IgD-negative memory B cell (primary cell): ENCODE measurements around the gene GKN1. TPM values are rescaled to one million over a fixed set of nuclear protein-coding genes. Genes with fewer than 3 reads are reported as not detected.

Source experiments
- H3K27ac Mint-ChIP-seq, 3 donors: one replicate each; pipeline ENCODE4 v1.8.0; 2020 to 2022; ENCODE audit warnings: mild to moderate bottlenecking in 3 of 3, mixed read lengths in 3 of 3, moderate library complexity in 1 of 3
- H3K27me3 Mint-ChIP-seq: one replicate; pipeline ENCODE4 v1.8.0; 2021; ENCODE audit warnings: mixed read lengths
- H3K36me3 Mint-ChIP-seq: one replicate; pipeline ENCODE4 v1.8.0; 2020; ENCODE audit warnings: mild to moderate bottlenecking, mixed read lengths
- H3K4me1 Mint-ChIP-seq, 3 donors: one replicate each; pipeline ENCODE4 v1.8.0; 2020 to 2022; ENCODE audit warnings: mixed read lengths in 3 of 3, mild to moderate bottlenecking in 1 of 3
- H3K4me3 Mint-ChIP-seq, 4 donors: one replicate each; pipeline ENCODE4 v1.8.0; 2020 to 2022; ENCODE audit warnings: mild to moderate bottlenecking in 4 of 4, mixed read lengths in 4 of 4, moderate library complexity in 3 of 4
- H3K9me3 Mint-ChIP-seq, 3 donors: one replicate each; pipeline ENCODE4 v1.8.0; 2020 to 2021; ENCODE audit warnings: mixed read lengths in 3 of 3, mild to moderate bottlenecking in 1 of 3
- polyA plus RNA-seq: library from polyadenylated mRNA; unstranded; fragments of 300-500 nt; fragmentation: Illumina TruSeq; gene quantifications from one replicate; pipeline ENCODE4 v1.2.3, GENCODE V29; 2021

GKN1 gene
- polyA plus RNA-seq, 1 donor from 2014 or later, result not detected

DNA sequence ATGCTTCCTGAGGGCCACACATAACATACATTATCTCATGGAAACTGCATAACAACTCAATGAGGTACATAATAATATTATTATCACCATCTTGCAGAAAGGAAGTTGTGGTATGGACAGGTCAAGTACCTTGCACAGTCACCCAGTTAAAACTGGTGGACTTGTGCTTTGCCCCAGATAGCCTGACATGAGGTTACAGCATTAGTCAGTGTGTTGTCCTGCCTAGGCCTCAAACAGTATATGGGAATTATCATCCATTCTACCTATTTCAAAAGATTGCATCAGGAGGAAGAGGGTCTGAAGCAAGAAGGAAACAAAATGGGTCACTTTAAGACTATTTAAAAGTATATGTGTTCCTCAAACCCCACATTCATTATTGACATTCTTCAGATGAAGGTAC lies 33.2 kb downstream of the GKN1 start:
- H3K4me3 Mint-ChIP-seq, result no peak overlapping the region
- H3K27ac Mint-ChIP-seq, result no peak overlapping the region
- peaks cover 3% of the 10 kb centered on the region for H3K36me3 Mint-ChIP-seq
- peaks cover 3 to 5% (median 3%) of the 10 kb centered on the region in 3 donors for H3K4me1 Mint-ChIP-seq
- peaks cover 0 to 7% (median 0%) of the 10 kb centered on the region in 3 donors for H3K9me3 Mint-ChIP-seq
- peaks cover 30% of the 10 kb centered on the region for H3K27me3 Mint-ChIP-seq

DNA sequence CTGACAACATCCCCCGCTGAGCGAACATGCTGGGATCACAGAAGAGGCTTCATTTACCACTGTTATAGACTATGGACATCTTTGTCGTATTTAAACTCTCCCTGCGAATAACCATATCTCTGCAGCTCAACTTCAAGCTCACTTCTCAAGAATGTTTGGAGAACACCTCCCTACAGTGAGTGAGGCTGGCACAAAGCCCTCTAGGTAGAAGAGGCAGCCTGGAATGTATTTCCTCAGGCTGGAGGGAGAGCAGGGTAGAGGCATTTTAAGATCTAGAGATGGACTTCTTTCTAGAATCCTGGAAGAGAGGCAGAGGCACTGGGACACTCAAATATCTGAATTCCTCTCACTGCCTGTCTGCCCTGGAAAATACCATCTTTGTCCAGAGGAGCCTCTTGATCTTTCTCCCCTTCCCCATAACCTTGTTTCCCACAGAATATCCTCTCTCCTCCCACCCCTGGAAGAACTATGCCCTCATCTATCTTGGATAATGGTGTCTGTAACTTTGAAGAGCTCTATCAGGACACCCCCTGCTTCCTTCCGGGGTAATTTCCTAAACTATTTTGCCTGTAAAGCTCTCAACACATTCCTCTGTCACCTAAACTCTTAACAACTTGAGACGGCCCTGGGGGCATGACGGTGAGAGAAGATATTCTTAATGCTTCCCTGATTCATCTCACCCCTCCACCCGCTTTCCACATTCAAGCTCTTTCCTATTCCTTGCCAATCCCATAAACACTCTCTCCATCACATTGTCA lies 36.2 kb downstream of the GKN1 start:
- peaks cover 4 to 14% (median 8%) of the 10 kb centered on the region in 3 donors for H3K4me1 Mint-ChIP-seq
- H3K27me3 Mint-ChIP-seq, result peaks cover 35% of the 10 kb centered on the region

DNA sequence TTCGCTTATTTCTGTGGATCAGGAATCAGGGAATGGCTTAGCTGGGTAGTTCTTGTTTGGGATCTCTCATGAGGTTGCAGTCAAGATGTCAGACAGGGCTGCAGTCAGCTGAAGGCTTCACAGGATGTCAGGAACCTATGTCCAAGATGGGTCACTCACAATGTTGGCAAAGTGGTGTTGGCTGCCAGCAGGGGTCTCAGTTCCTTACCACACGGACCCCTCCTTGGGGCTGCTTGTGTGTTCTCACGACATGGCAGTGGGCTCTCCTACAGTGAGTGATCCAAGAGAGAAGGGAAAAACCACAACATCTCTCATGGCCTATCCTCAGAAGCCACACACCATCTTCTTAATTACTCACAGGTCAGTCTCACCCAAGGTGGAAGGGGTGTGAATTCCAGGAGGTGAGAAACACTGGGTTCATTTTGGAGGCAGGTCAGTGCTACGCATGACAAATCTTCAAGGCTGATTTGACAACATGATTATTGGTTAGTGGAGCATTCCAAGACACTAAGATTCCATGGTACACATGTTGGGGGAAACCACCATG lies 37.2 kb downstream of the GKN1 start:
- no peak overlapping the region for H3K27ac Mint-ChIP-seq
- H3K27me3 Mint-ChIP-seq, result peaks cover 35% of the 10 kb centered on the region

More for the DNA sequence above, 36.2 kb downstream of the GKN1 start:
- no peak overlapping the region for H3K27ac Mint-ChIP-seq
- peaks cover 3% of the 10 kb centered on the region for H3K36me3 Mint-ChIP-seq
- no peak overlapping the region for H3K4me3 Mint-ChIP-seq
- peaks cover 0 to 2% (median 0%) of the 10 kb centered on the region in 3 donors for H3K9me3 Mint-ChIP-seq

DNA sequence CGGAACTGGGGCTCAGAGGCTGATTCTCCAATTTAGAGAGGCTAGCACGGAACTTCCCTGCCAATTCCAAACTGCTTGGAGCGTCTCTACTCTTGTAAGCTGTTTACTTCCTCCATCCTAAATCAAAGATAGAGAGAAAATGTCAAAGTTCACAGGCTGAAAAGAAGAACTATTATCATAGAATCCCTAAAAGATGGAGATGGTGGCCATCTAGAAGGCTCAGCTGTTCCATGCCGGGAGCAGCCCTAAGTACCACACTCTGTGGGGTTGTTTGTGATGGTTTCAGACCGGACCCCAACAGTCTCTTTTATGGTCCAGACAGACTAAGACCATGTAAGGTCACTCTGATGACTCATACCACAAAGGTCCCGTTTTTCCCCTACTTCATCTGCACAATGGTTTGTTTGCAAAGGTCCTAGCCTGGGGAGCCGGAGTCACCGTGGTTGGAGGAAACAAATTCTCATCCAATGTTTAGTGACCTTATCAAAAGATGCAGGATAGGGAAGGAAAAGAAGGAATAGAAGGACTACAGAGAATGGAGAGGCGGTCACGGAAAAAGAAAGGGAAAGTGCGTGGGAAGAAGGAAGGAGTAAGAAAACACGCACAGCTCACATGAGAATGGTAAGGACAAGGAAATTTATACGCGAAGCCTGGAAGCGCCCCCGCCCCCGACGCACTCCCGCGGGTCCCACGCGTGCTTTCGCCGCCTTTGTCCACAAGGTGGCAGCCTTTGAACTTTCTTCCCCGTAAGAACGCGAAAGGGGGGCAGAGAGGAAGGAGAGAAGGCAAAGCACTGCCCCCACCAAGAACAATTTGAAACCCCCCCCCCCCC lies 38.1 kb downstream of the GKN1 start:
- Mint-ChIP-seq H3K27me3 (peaks cover 42% of the 10 kb centered on the region), H3K27ac (no peak overlapping the region), H3K36me3 (peaks cover 3% of the 10 kb centered on the region), H3K9me3 (peaks cover 0 to 2% (median 0%) of the 10 kb centered on the region in 3 donors), H3K4me3 (peak overlapping the region; percentile 47 to 85 (median 76)), H3K4me1 (peaks cover 4 to 14% (median 8%) of the 10 kb centered on the region in 3 donors)

More for the DNA sequence above, 37.2 kb downstream of the GKN1 start:
- Mint-ChIP-seq H3K4me1 (peaks cover 4 to 14% (median 8%) of the 10 kb centered on the region in 3 donors), H3K4me3 (peak overlapping the region in 1 of 4 donors; percentile 14), H3K9me3 (peaks cover 0 to 2% (median 0%) of the 10 kb centered on the region in 3 donors), H3K36me3 (peaks cover 3% of the 10 kb centered on the region)

DNA sequence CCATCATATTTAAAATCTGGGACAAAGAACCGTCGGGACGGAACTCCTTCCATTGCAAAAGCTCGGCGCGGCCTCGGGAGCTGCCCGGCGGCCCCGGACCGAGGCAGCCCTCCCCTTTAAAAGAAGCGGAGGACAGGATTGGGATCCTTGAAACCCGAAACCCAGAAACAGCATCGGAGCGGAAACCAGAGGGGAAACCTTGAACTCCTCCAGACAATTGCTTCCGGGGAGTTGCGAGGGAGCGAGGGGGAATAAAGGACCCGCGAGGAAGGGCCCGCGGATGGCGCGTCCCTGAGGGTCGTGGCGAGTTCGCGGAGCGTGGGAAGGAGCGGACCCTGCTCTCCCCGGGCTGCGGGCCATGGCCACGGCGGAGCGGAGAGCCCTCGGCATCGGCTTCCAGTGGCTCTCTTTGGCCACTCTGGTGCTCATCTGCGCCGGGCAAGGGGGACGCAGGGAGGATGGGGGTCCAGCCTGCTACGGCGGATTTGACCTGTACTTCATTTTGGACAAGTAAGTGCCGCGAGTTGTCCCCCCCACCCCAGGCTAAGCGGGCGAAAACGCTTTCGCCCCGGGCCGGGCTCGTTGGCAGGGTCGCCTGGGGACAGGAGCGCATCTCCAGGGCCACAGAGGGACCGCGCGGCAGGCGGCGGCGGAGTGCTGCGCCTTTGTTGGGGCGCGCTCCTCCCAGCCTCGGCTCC lies 38.9 kb downstream of the GKN1 start, which contains the start of gene ANTXR1:
ANTXR1 (plus strand) TSS at position 38 of the 698 bp plus-strand sequence; CDS start at position 359, 321 bp downstream.
- peaks cover 46% of the 10 kb centered on the region for H3K27me3 Mint-ChIP-seq
- H3K9me3 Mint-ChIP-seq, result peaks cover 0 to 2% (median 0%) of the 10 kb centered on the region in 3 donors
- peak within 1 kb of the TSS; percentile 47 to 85 (median 78) for H3K4me3 Mint-ChIP-seq
- H3K36me3 Mint-ChIP-seq, result peaks cover 3% of the 10 kb centered on the region
- H3K4me1 Mint-ChIP-seq, result peaks cover 4 to 14% (median 8%) of the 10 kb centered on the region in 3 donors
- no peak within 1 kb of the TSS for H3K27ac Mint-ChIP-seq

DNA sequence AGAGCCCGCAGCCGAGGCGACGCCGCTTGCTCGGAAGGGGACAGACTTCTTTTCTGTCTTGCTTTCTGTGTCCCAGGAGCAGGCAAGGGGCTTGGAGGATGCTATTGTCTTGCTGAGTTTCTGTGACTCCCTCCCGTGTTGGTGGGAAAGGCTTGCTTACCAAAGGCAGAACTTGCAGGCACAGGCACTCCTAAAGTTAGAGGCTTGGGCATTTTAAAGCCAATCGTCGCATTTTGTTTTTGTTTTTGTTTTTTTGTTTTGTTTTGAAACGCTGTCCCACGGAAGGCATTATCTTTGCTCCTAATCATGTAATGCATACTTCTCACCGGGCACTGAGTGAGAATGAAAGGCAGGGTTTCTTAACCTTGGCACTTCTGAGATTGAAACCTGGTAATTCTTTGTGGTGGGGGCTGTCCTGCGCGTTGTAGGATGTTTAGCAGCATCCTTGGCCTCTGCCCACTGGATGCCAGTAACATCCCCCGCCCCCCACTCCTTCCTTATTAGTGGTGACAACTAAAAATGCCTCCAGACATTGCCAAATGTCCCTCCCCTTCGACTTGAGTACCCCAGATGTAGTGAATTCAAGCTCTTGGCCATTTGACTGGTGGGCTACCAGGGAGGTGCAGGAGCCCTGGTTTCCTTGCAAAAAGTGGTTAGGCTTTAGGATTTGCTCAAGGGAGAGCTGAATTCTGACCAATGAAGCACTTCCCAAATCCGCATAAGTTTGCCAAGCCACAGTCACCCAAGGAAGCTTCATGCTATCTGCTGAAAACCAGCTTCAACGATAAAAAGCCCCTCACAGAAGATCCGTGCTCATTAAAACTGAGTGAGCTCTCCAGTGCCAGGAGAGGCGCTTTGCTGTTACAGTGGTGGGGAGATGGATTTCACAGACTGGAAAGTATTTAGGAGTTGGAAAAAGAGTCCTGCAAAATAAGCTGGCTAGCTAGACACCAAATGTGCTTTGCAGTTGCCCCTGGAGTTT lies 39.7 kb downstream of the GKN1 start:
- Mint-ChIP-seq H3K36me3 (peaks cover 3% of the 10 kb centered on the region), H3K27me3 (peaks cover 43% of the 10 kb centered on the region), H3K4me3 (peak overlapping the region in 3 of 4 donors; percentile 25 to 80 (median 77)), H3K4me1 (peaks cover 4 to 14% (median 8%) of the 10 kb centered on the region in 3 donors), H3K9me3 (peaks cover 0 to 2% (median 0%) of the 10 kb centered on the region in 3 donors), H3K27ac (no peak overlapping the region)

DNA sequence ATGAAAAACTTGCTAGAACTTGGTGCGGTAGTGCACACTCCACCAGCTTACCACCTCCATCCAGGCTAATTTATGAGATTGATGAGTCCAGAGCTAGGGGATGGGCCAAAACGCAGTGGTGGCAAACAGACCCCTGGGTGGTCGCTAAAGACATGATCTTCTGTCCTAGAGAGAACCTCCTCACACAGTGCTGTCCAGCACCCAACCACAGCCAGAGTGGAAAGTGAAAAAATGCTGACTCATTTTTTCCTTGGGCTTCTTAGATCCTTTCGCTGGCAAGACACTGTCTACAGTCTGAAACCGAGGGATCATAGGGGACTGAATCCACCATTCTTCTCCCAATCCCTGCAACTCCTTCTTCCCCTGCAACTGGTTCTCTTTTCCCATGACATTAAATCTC lies 42.6 kb downstream of the GKN1 start:
- Mint-ChIP-seq H3K4me3 (no peak overlapping the region), H3K36me3 (no peaks in the 10 kb centered on the region), H3K27ac (no peak overlapping the region), H3K4me1 (peaks cover 4 to 14% (median 8%) of the 10 kb centered on the region in 3 donors), H3K27me3 (peaks cover 37% of the 10 kb centered on the region), H3K9me3 (no peaks in the 10 kb centered on the region)

DNA sequence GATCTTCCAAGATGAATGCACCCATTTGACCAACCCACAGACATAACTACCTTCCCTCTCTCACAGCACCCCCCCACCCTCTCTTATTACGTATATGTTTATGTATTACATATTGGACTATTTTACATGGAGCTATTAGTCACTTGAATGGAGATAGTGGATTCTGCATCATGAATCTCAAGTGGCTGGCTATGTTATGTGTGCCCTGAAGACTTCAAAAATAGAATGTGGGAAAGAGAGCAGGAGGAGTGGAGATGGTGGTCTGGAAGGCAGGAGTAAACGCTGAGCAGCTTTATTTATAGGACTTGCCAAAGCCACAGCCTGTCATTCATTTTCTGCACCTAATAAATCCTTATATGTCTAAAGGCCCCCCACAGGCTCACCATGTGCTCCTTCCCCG lies 43.4 kb downstream of the GKN1 start:
- Mint-ChIP-seq H3K36me3 (no peaks in the 10 kb centered on the region), H3K9me3 (no peaks in the 10 kb centered on the region), H3K4me3 (no peak overlapping the region)

DNA sequence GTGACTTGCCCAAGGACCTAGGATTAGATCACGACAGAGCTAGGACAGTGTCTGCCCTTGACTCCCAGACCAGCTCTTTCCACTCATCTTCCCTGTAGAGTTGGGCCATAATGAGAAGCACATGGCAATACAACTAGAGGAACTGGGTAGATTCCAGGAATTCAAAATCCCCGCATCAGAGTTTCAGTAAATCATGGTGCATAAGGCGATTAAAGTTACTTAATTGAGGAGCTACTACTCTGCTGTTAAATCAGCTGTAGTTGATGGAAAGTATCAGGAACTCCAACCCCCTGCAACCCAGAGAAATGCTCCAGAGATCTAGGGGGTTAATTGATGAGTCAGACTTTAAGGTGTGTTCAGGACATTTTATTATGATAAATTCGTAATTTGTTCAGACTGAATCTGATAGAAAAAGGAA lies 44.3 kb downstream of the GKN1 start:
- H3K4me3 Mint-ChIP-seq, result no peak overlapping the region
- H3K9me3 Mint-ChIP-seq, result no peaks in the 10 kb centered on the region
- peaks cover 29% of the 10 kb centered on the region for H3K27me3 Mint-ChIP-seq
- peaks cover 0 to 7% (median 0%) of the 10 kb centered on the region in 3 donors for H3K4me1 Mint-ChIP-seq
- H3K36me3 Mint-ChIP-seq, result no peaks in the 10 kb centered on the region
- no peak overlapping the region for H3K27ac Mint-ChIP-seq

More for the DNA sequence above, 43.4 kb downstream of the GKN1 start:
- Mint-ChIP-seq H3K27ac (no peak overlapping the region), H3K27me3 (peaks cover 29% of the 10 kb centered on the region), H3K4me1 (peaks cover under 1 to 8% (median 3%) of the 10 kb centered on the region in 3 donors)

DNA sequence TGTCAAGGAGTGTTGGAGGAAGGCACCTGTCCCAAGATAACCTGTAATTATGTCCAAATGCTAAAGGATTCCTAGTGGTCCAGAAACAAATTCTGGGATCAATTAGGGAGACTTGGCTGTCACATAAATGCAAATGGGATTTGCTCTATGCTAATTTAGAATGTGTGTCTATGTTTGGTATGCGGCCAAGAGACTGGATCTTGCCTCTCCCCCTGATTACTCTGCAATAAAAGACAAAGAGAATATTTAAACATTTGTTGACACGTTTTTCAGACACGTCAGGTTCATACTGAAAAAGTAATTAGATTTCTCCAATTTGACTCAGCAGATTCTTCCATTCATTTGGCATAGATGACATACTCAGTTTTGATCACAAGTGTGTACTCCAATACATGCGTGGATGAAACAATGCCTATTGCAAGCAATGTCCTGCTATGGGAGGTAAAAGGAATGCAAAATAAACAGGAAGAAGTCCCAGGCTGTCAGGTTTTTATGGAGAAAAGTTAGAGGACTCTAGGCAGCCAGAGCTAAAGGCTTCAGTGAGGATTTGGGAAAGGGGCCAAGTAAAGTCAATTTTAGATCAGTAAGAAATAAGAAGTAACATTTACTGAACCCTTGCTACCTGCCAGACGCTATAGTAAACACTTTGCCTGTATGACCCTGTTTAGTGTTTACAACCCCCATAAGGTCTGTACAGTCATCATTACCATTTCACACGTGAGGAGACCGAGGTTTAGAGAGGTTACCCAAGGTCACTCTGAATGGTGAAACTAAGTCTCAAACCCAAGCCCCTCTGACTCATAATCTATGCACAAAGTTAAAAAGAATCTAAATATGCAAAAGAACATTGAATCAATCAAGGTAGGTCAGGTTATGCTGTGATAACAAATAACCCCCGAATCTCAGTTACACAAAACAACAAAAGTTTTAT lies 46.3 kb downstream of the GKN1 start:
- Mint-ChIP-seq H3K4me1 (no peaks in the 10 kb centered on the region), H3K27me3 (peaks cover 17% of the 10 kb centered on the region), H3K27ac (no peak overlapping the region), H3K36me3 (no peaks in the 10 kb centered on the region), H3K4me3 (no peak overlapping the region), H3K9me3 (no peaks in the 10 kb centered on the region)

DNA sequence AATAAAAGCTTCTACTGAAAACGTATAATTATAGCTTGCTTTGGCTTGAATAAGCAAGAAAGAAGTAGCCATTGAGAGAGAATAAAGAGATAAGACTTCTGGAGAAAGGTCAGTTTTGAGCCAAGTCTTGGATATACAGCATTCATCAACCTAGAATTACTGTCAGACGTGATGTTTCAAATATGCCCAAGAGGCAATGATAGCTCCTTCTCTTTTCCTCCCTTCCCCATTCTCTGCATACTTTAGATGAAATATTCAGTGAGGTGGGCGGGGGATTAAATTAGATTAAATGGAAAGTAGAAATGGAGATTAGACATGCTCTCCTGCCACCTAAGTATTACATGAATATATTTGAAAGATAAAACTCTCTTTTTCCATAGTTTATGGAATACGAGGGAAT lies 47.3 kb downstream of the GKN1 start:
- Mint-ChIP-seq H3K27me3 (peaks cover 17% of the 10 kb centered on the region), H3K27ac (no peak overlapping the region), H3K36me3 (no peaks in the 10 kb centered on the region), H3K9me3 (no peaks in the 10 kb centered on the region), H3K4me1 (no peaks in the 10 kb centered on the region), H3K4me3 (no peak overlapping the region)

DNA sequence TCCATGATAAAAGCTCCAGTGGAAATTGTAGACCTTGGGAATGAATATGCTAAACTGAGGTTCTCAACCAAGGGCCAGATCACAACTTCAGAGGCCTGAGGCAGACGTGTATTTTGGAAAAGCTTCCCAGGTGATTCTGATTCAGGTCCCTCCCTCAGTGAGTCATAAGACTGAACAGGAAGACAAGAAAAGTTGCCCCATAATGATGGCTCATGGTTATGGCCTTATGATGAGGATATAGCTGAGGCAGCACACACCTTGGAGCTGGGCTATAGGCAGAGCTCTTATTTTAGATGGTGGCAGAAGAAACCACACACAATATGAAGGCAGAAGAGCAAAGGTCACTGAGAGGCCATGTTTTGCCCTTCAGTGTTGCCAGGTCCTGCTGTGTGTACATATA lies 48.1 kb downstream of the GKN1 start:
- no peak overlapping the region for H3K27ac Mint-ChIP-seq
- H3K4me1 Mint-ChIP-seq, result no peaks in the 10 kb centered on the region
- H3K27me3 Mint-ChIP-seq, result peaks cover 13% of the 10 kb centered on the region
- H3K9me3 Mint-ChIP-seq, result peaks cover 0 to 4% (median 0%) of the 10 kb centered on the region in 3 donors
- H3K36me3 Mint-ChIP-seq, result no peaks in the 10 kb centered on the region
- no peak overlapping the region for H3K4me3 Mint-ChIP-seq

DNA sequence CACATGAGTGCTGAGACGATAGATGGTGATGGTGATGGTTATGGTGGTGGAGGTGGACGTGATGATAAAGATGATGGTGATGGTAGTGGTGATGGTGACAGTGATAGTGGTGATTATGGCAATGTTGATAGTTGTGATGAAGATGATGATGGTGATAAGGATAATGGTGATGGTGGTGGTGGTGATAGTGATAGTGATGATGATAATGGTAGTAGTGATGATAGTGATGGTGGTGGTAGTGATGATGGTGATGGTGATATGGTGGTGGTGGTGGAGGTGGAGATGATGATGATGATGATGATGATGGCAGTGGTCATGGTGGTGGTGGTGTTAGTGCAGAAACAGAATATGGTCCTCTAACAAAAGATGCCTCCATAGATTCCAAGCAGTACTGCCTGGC lies 48.8 kb downstream of the GKN1 start:
- H3K27ac Mint-ChIP-seq, result no peak overlapping the region
- H3K27me3 Mint-ChIP-seq, result peaks cover 9% of the 10 kb centered on the region
- H3K9me3 Mint-ChIP-seq, result peaks cover 0 to 4% (median 0%) of the 10 kb centered on the region in 3 donors
- no peaks in the 10 kb centered on the region for H3K36me3 Mint-ChIP-seq
- H3K4me3 Mint-ChIP-seq, result no peak overlapping the region
- no peaks in the 10 kb centered on the region for H3K4me1 Mint-ChIP-seq
